HG02870 (cell line): ENCODE measurements around the gene PCDH9.

Experiments
- ATAC-seq: cut with Tn5 transposase; IDR thresholded peaks from one replicate; pipeline ENCODE4 v1.9.1; 2021; ENCODE audit warnings: mild to moderate bottlenecking, moderate library complexity; ENCODE audit not compliant: unreplicated experiment

PCDH9 gene

GRCh38 chr13:66367356-66367755, 862.8 kb downstream of the PCDH9 start:
- ATAC-seq, result no peak

- ATAC-seq, result no peak
Observed at GRCh38 chr13:66365101-66365500, 865.0 kb downstream of the PCDH9 start.

GRCh38 chr13:66364346-66364745, 865.8 kb downstream of the PCDH9 start:
- ATAC-seq, result no peak

GRCh38 chr13:66362485-66362884, 867.7 kb downstream of the PCDH9 start:
- ATAC-seq, result no peak

GRCh38 chr13:66359910-66360552, 870.1 kb downstream of the PCDH9 start:
- no peak for ATAC-seq

- no peak for ATAC-seq
Observed at GRCh38 chr13:66359393-66359792, 870.7 kb downstream of the PCDH9 start.

GRCh38 chr13:66358564-66358963, 871.6 kb downstream of the PCDH9 start:
- no peak for ATAC-seq

- ATAC-seq, result no peak
Observed at GRCh38 chr13:66357463-66357862, 872.7 kb downstream of the PCDH9 start.

GRCh38 chr13:66354879-66355751, 875.0 kb downstream of the PCDH9 start:
- ATAC-seq, result no peak

GRCh38 chr13:66353664-66354063, 876.5 kb downstream of the PCDH9 start:
- no peak for ATAC-seq

GRCh38 chr13:66349966-66350365, 880.2 kb downstream of the PCDH9 start:
- ATAC-seq, result no peak

GRCh38 chr13:66348745-66349690, 881.1 kb downstream of the PCDH9 start:
- ATAC-seq, result no peak

GRCh38 chr13:66347486-66348117, 882.5 kb downstream of the PCDH9 start:
- no peak for ATAC-seq

GRCh38 chr13:66345971-66346370, 884.2 kb downstream of the PCDH9 start:
- no peak for ATAC-seq

- no peak for ATAC-seq
Observed at GRCh38 chr13:66345518-66345810, 884.7 kb downstream of the PCDH9 start.

GRCh38 chr13:66344805-66345517, 885.2 kb downstream of the PCDH9 start:
- ATAC-seq, result no peak

- ATAC-seq, result no peak
Observed at GRCh38 chr13:66343224-66343828, 886.8 kb downstream of the PCDH9 start.

- ATAC-seq, result no peak
Observed at GRCh38 chr13:66341635-66342377, 888.3 kb downstream of the PCDH9 start.

- no peak for ATAC-seq
Observed at GRCh38 chr13:66339214-66339613, 890.9 kb downstream of the PCDH9 start.
